Stimulated activated naive B cell treated with anti-CD40 and anti-IgM and Interleukin-4, amounts not matched to agents 10 μg/mL and 1 μg/mL and 100 μg/mL, for 72 hours (primary cell): ENCODE measurements around the gene ADAMTS12.
A peak's percentile ranks its signal among the peaks of the same experiment; 100 is the strongest.

Source experiments
- ATAC-seq, 2 donors: fragments of 150-1000 bp; cut with Tn5 transposase; replicated peaks; 2 replicates each; pipeline ENCODE4 v1.10.0; 2021; ENCODE audit warnings: moderate library complexity in 1 of 2
- DNase-seq: peaks from one replicate; pipeline ENCODE4 v3.0.0; 2021
- H3K27ac Mint-ChIP-seq: one replicate; pipeline ENCODE4 v1.8.0; 2022; ENCODE audit warnings: mild to moderate bottlenecking, mixed read lengths
- H3K27me3 Mint-ChIP-seq, 2 donors: one replicate each; pipeline ENCODE4 v1.8.0; 2022; ENCODE audit warnings: mixed read lengths in 2 of 2
- H3K36me3 Mint-ChIP-seq, 2 donors: one replicate each; pipeline ENCODE4 v1.8.0; 2022; ENCODE audit warnings: mixed read lengths in 2 of 2, mild to moderate bottlenecking in 1 of 2
- H3K4me1 Mint-ChIP-seq, 2 donors: one replicate each; pipeline ENCODE4 v1.8.0; 2022; ENCODE audit warnings: mixed read lengths in 2 of 2, mild to moderate bottlenecking in 1 of 2
- H3K4me3 Mint-ChIP-seq, 2 donors: one replicate each; pipeline ENCODE4 v1.8.0; 2022; ENCODE audit warnings: mild to moderate bottlenecking in 2 of 2, mixed read lengths in 2 of 2, moderate library complexity in 1 of 2
- H3K9me3 Mint-ChIP-seq, 2 donors: one replicate each; pipeline ENCODE4 v1.8.0; 2022; ENCODE audit warnings: mixed read lengths in 2 of 2, mild to moderate bottlenecking in 1 of 2

ADAMTS12 gene

GRCh38 chr5:33827885-33828284 is 63.9 kb downstream of the ADAMTS12 start:
- Mint-ChIP-seq H3K4me1 (no peaks in the 10 kb centered on the region), H3K36me3 (no peaks in the 10 kb centered on the region), H3K27ac (no peak overlapping the region), H3K27me3 (peaks cover 0 to 4% of the 10 kb centered on the region in 2 donors), H3K4me3 (no peak overlapping the region), H3K9me3 (no peaks in the 10 kb centered on the region)
- no peak for ATAC-seq
- DNase-seq, result no peak

- Mint-ChIP-seq H3K9me3 (no peaks in the 10 kb centered on the region), H3K27me3 (peaks cover 2 to 4% of the 10 kb centered on the region in 2 donors), H3K36me3 (no peaks in the 10 kb centered on the region), H3K4me1 (no peaks in the 10 kb centered on the region), H3K27ac (no peak overlapping the region), H3K4me3 (no peak overlapping the region)
- ATAC-seq (no peak), DNase-seq (no peak)
Observed at GRCh38 chr5:33827018-33827707, 64.6 kb downstream of the ADAMTS12 start.

GRCh38 chr5:33824516-33825195 is 67.1 kb downstream of the ADAMTS12 start:
- H3K27ac Mint-ChIP-seq, result no peak overlapping the region
- no peak overlapping the region for H3K4me3 Mint-ChIP-seq
- ATAC-seq (peak; percentile 66 to 77), DNase-seq (no peak)
- peaks cover 7 to 10% of the 10 kb centered on the region in 2 donors for H3K27me3 Mint-ChIP-seq
- no peaks in the 10 kb centered on the region for H3K4me1 Mint-ChIP-seq
- peaks cover 0 to 2% of the 10 kb centered on the region in 2 donors for H3K9me3 Mint-ChIP-seq
- H3K36me3 Mint-ChIP-seq, result no peaks in the 10 kb centered on the region

GRCh38 chr5:33817301-33817700 is 74.5 kb downstream of the ADAMTS12 start:
- Mint-ChIP-seq H3K27me3 (peaks cover 7 to 9% of the 10 kb centered on the region in 2 donors), H3K4me1 (no peaks in the 10 kb centered on the region), H3K27ac (no peak overlapping the region), H3K36me3 (no peaks in the 10 kb centered on the region), H3K4me3 (no peak overlapping the region), H3K9me3 (peaks cover 3 to 6% of the 10 kb centered on the region in 2 donors)
- no peak for DNase-seq
- ATAC-seq, result no peak

- DNase-seq, result no peak
Observed at GRCh38 chr5:33816791-33817190, 75.0 kb downstream of the ADAMTS12 start.

GRCh38 chr5:33812746-33813145 is 79.0 kb downstream of the ADAMTS12 start:
- Mint-ChIP-seq H3K27me3 (no peaks in the 10 kb centered on the region), H3K27ac (no peak overlapping the region), H3K4me3 (no peak overlapping the region), H3K36me3 (no peaks in the 10 kb centered on the region), H3K9me3 (no peaks in the 10 kb centered on the region), H3K4me1 (no peaks in the 10 kb centered on the region)
- ATAC-seq (no peak), DNase-seq (no peak)

More at GRCh38 chr5:33816791-33817190, 75.0 kb downstream of the ADAMTS12 start:
- Mint-ChIP-seq H3K27ac (no peak overlapping the region), H3K9me3 (peaks cover 3 to 6% of the 10 kb centered on the region in 2 donors), H3K4me3 (no peak overlapping the region), H3K4me1 (no peaks in the 10 kb centered on the region), H3K27me3 (peaks cover 5 to 7% of the 10 kb centered on the region in 2 donors), H3K36me3 (no peaks in the 10 kb centered on the region)
- no peak for ATAC-seq

- no peak overlapping the region for H3K4me3 Mint-ChIP-seq
- ATAC-seq (no peak), DNase-seq (no peak)
- H3K4me1 Mint-ChIP-seq, result no peaks in the 10 kb centered on the region
- H3K27ac Mint-ChIP-seq, result no peak overlapping the region
- H3K9me3 Mint-ChIP-seq, result no peaks in the 10 kb centered on the region
- no peaks in the 10 kb centered on the region for H3K27me3 Mint-ChIP-seq
- H3K36me3 Mint-ChIP-seq, result no peaks in the 10 kb centered on the region
Observed at GRCh38 chr5:33810491-33811120, 81.2 kb downstream of the ADAMTS12 start.

- no peaks in the 10 kb centered on the region for H3K9me3 Mint-ChIP-seq
- no peaks in the 10 kb centered on the region for H3K4me1 Mint-ChIP-seq
- H3K36me3 Mint-ChIP-seq, result no peaks in the 10 kb centered on the region
- no peaks in the 10 kb centered on the region for H3K27me3 Mint-ChIP-seq
- no peak overlapping the region for H3K27ac Mint-ChIP-seq
- no peak overlapping the region for H3K4me3 Mint-ChIP-seq
- DNase-seq, result no peak
- no peak for ATAC-seq
Observed at GRCh38 chr5:33809936-33810335, 81.9 kb downstream of the ADAMTS12 start.

GRCh38 chr5:33808699-33809098 is 83.1 kb downstream of the ADAMTS12 start:
- Mint-ChIP-seq H3K4me3 (no peak overlapping the region), H3K27ac (no peak overlapping the region), H3K36me3 (no peaks in the 10 kb centered on the region), H3K27me3 (no peaks in the 10 kb centered on the region), H3K4me1 (no peaks in the 10 kb centered on the region), H3K9me3 (no peaks in the 10 kb centered on the region)
- ATAC-seq (no peak), DNase-seq (no peak)

- Mint-ChIP-seq H3K4me1 (no peaks in the 10 kb centered on the region), H3K27ac (no peak overlapping the region), H3K9me3 (no peaks in the 10 kb centered on the region), H3K36me3 (no peaks in the 10 kb centered on the region), H3K27me3 (peaks cover 2 to 5% of the 10 kb centered on the region in 2 donors), H3K4me3 (no peak overlapping the region)
- ATAC-seq, result no peak
- no peak for DNase-seq
Observed at GRCh38 chr5:33807771-33808170, 84.0 kb downstream of the ADAMTS12 start.

GRCh38 chr5:33806738-33807442 is 84.9 kb downstream of the ADAMTS12 start:
- H3K27me3 Mint-ChIP-seq, result peaks cover 5 to 6% of the 10 kb centered on the region in 2 donors
- H3K9me3 Mint-ChIP-seq, result no peaks in the 10 kb centered on the region
- DNase-seq (no peak), ATAC-seq (no peak)
- H3K4me1 Mint-ChIP-seq, result no peaks in the 10 kb centered on the region
- H3K36me3 Mint-ChIP-seq, result no peaks in the 10 kb centered on the region
- H3K4me3 Mint-ChIP-seq, result no peak overlapping the region
- H3K27ac Mint-ChIP-seq, result no peak overlapping the region

GRCh38 chr5:33801292-33801691 is 90.5 kb downstream of the ADAMTS12 start:
- H3K27me3 Mint-ChIP-seq, result peaks cover 5 to 6% of the 10 kb centered on the region in 2 donors

GRCh38 chr5:33800241-33800950 is 91.4 kb downstream of the ADAMTS12 start:
- Mint-ChIP-seq H3K36me3 (no peaks in the 10 kb centered on the region), H3K27ac (no peak overlapping the region), H3K4me1 (no peaks in the 10 kb centered on the region), H3K9me3 (no peaks in the 10 kb centered on the region), H3K27me3 (peaks cover 5 to 6% of the 10 kb centered on the region in 2 donors), H3K4me3 (no peak overlapping the region)
- no peak for DNase-seq
- ATAC-seq, result no peak

More at GRCh38 chr5:33801292-33801691, 90.5 kb downstream of the ADAMTS12 start:
- Mint-ChIP-seq H3K4me3 (no peak overlapping the region), H3K9me3 (no peaks in the 10 kb centered on the region), H3K4me1 (no peaks in the 10 kb centered on the region), H3K27ac (no peak overlapping the region), H3K36me3 (no peaks in the 10 kb centered on the region)
- ATAC-seq, result no peak
- no peak for DNase-seq

- no peak overlapping the region for H3K4me3 Mint-ChIP-seq
- no peaks in the 10 kb centered on the region for H3K27me3 Mint-ChIP-seq
- ATAC-seq (no peak), DNase-seq (no peak)
- H3K36me3 Mint-ChIP-seq, result no peaks in the 10 kb centered on the region
- no peaks in the 10 kb centered on the region for H3K4me1 Mint-ChIP-seq
- H3K27ac Mint-ChIP-seq, result no peak overlapping the region
- no peaks in the 10 kb centered on the region for H3K9me3 Mint-ChIP-seq
Observed at GRCh38 chr5:33795496-33795895, 96.3 kb downstream of the ADAMTS12 start.
